Measurements from ENCODE around the gene CLEC4A.
"Not testable (repeated sequence)": the region's sequence is repeated elsewhere in the genome, so short reads cannot be mapped to it uniquely, and the experiment has no call there.

The CLEC4A gene

DNA sequence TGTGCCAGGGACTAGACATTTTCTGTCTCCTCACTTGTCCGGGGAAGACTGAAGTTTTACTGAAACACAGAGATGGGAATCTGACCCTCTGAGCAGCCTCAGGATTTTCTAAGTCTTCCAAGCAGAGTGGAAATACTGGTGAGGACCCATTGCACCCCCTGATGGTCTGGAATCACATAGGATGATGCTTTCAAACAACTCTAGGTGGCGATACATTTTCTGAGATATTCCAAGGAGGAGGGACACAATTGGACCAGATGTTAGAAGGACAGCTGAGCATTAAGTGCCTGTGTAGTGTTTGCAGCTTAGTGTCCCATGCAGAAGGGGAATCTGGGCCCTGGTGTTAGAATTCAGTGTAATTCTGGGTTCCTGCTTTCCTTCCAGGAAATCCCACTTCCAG is 64.7 kb downstream of the CLEC4A start:
- not testable (repeated sequence) for DNase-seq (ENCODE audit: low read depth, low spot score); H3K27ac ChIP-seq; H3K36me3 ChIP-seq (ENCODE audit: insufficient read depth, low read length); H3K4me3 ChIP-seq; H3K9ac ChIP-seq (ENCODE audit: insufficient read length); H3K9me3 ChIP-seq (ENCODE audit: low read depth, low read length)
